GM23338 (cell line): ENCODE measurements around the gene ATXN7L2. TPM values are rescaled to one million over a fixed set of nuclear protein-coding genes. Genes with fewer than 3 reads are reported as not detected.

Experiments
- ATAC-seq: fragments of 200-7000 bp; cut with Tn5 transposase; 3 replicates; pipeline ENCODE4 v1.9.1; 2020
- DNase-seq: peaks from one replicate; pipeline ENCODE4 v3.0.0-alpha.2; 2015; ENCODE audit warnings: low spot score
- H2AFZ ChIP-seq: fragments of 200-600 bp; sonication (generic); 2 replicates; pipeline ENCODE4 v1.8.0; 2016; ENCODE audit warnings: antibody characterized with exemption, mild to moderate bottlenecking, moderate library complexity
- H3F3A ChIP-seq: fragments of 200-600 bp; sonication (generic); replicated peaks from 2 replicates; pipeline ENCODE4 v1.8.0; 2017; ENCODE audit warnings: antibody characterized with exemption, mixed run types, low read depth
- H3K27ac ChIP-seq: fragments of 200-600 bp; sonication (generic); 2 replicates; pipeline ENCODE4 v1.6.1; 2016; ENCODE audit warnings: low read depth
- H3K27me3 ChIP-seq: fragments of 200-600 bp; sonication (generic); 2 replicates; pipeline ENCODE4 v1.8.0; 2016; ENCODE audit warnings: mild to moderate bottlenecking, mixed run types, moderate library complexity; ENCODE audit not compliant: insufficient read depth
- H3K36me3 ChIP-seq: fragments of 200-600 bp; sonication (generic); 2 replicates; pipeline ENCODE4 v1.8.0; 2016; ENCODE audit warnings: mild to moderate bottlenecking; ENCODE audit not compliant: insufficient read depth
- H3K4me1 ChIP-seq: fragments of 200-600 bp; sonication (generic); 2 replicates; pipeline ENCODE4 v1.8.0; 2016; ENCODE audit warnings: mild to moderate bottlenecking, moderate library complexity; ENCODE audit not compliant: insufficient read depth
- H3K4me2 ChIP-seq: fragments of 200-600 bp; sonication (generic); 2 replicates; pipeline ENCODE4 v1.7.1; 2017; ENCODE audit warnings: mixed run types
- H3K4me3 ChIP-seq: fragments of 200-600 bp; sonication (generic); 2 replicates; pipeline ENCODE4 v1.6.1; 2016; ENCODE audit warnings: mixed run types
- H3K79me2 ChIP-seq: fragments of 200-600 bp; sonication (generic); replicated peaks from 2 replicates; pipeline ENCODE4 v1.8.0; 2017; ENCODE audit warnings: mild to moderate bottlenecking; ENCODE audit not compliant: insufficient read depth
- H3K9me2 ChIP-seq: fragments of 200-600 bp; sonication (generic); 2 replicates; pipeline ENCODE4 v1.8.0; 2017; ENCODE audit not compliant: insufficient read depth
- H4K20me1 ChIP-seq: fragments of 200-600 bp; sonication (generic); replicated peaks from 2 replicates; pipeline ENCODE4 v1.8.0; 2017; ENCODE audit warnings: mild to moderate bottlenecking; ENCODE audit not compliant: insufficient read depth
- H3K27ac Mint-ChIP-seq: 2 replicates; pipeline ENCODE4 v1.8.0; 2020; ENCODE audit warnings: inconsistent platforms, mild to moderate bottlenecking, moderate library complexity, mixed read lengths
- H3K27me3 Mint-ChIP-seq: 3 replicates; pipeline ENCODE4 v1.8.0; 2022; ENCODE audit warnings: low read depth, mild to moderate bottlenecking, moderate library complexity, mixed read lengths, inconsistent platforms; ENCODE audit not compliant: insufficient read depth, poor library complexity
- H3K36me3 Mint-ChIP-seq: 3 replicates; pipeline ENCODE4 v1.8.0; 2021; ENCODE audit warnings: low read depth, mild to moderate bottlenecking, inconsistent platforms, moderate library complexity, mixed read lengths
- H3K4me1 Mint-ChIP-seq: 3 replicates; pipeline ENCODE4 v1.8.0; 2020; ENCODE audit warnings: mild to moderate bottlenecking, inconsistent platforms, mixed read lengths
- H3K4me3 Mint-ChIP-seq: 3 replicates; pipeline ENCODE4 v1.8.0; 2021; ENCODE audit warnings: moderate library complexity, mild to moderate bottlenecking, inconsistent platforms, mixed read lengths
- H3K9me3 Mint-ChIP-seq: 3 replicates; pipeline ENCODE4 v1.8.0; 2020; ENCODE audit warnings: moderate library complexity, mild to moderate bottlenecking, inconsistent platforms, mixed read lengths
- EZH2 ChIP-seq: fragments of 200-600 bp; sonication (generic); IDR thresholded peaks from one replicate; pipeline ENCODE4 v1.8.0; 2017; ENCODE audit warnings: antibody characterized with exemption, mild to moderate bottlenecking, low read depth; ENCODE audit not compliant: unreplicated experiment
- EZH2phosphoT487 ChIP-seq: fragments of 200-600 bp; sonication (generic); IDR thresholded peaks from one replicate; pipeline ENCODE4 v1.8.1; 2018; ENCODE audit warnings: antibody characterized with exemption; ENCODE audit not compliant: unreplicated experiment
- JUNB ChIP-seq: IDR thresholded peaks from one replicate; pipeline ENCODE4 v1.6.1; 2016; ENCODE audit warnings: antibody characterized with exemption; ENCODE audit not compliant: unreplicated experiment
- NANOG ChIP-seq: IDR thresholded peaks from 2 replicates; pipeline ENCODE4 v1.6.1; 2016; ENCODE audit warnings: antibody characterized with exemption, borderline replicate concordance
- POLR2AphosphoS5 ChIP-seq: IDR thresholded peaks from 2 replicates; pipeline ENCODE4 v1.6.1; 2016; ENCODE audit warnings: antibody characterized with exemption, low read depth
- STAT1 ChIP-seq: IDR thresholded peaks from one replicate; pipeline ENCODE4 v1.6.1; 2016; ENCODE audit warnings: antibody characterized with exemption; ENCODE audit not compliant: unreplicated experiment
- ZNF114 ChIP-seq: fragments of 250-450 bp; sonication (Bioruptor Pico); IDR thresholded peaks from 2 replicates; pipeline ENCODE4 v1.5.0; 2020; ENCODE audit warnings: mild to moderate bottlenecking, moderate library complexity
- ZNF331 ChIP-seq: fragments of 250-450 bp; sonication (Bioruptor Pico); IDR thresholded peaks from 2 replicates; pipeline ENCODE4 v1.5.0; 2020; ENCODE audit warnings: low read depth, mild to moderate bottlenecking, moderate library complexity
- polyA plus RNA-seq: library from polyadenylated mRNA; unstranded; fragments of >200 nt; fragmentation: Nextera tagmentation; extraction: Ambion mirVana; gene quantifications from 2 replicates; pipeline ENCODE4 v1.2.1, GENCODE V29; 2016
- total RNA-seq: library from RNA; depleted of rRNA; stranded (reverse); fragments of >200 nt; shearing (Covaris generic); gene quantifications from 2 replicates; pipeline ENCODE4 v1.2.3, GENCODE V29; 2014
- TF ChIP-seq, protein P1 (sequence below): IDR thresholded peaks from one replicate; pipeline ENCODE4 v1.6.1; 2018; ENCODE audit warnings: antibody characterized with exemption; ENCODE audit not compliant: unreplicated experiment
- TF ChIP-seq, protein P2 (sequence below), 2 experiments: fragments of 200-600 bp in 1 of 2; sonication (generic) in 1 of 2; conservative IDR thresholded peaks; 2 replicates each; pipeline versions ENCODE4 v1.5.1 to v1.6.1; 2016 to 2017; ENCODE audit warnings: antibody characterized with exemption in 2 of 2, low read depth in 2 of 2, mild to moderate bottlenecking in 2 of 2, moderate library complexity in 1 of 2
- TF ChIP-seq, protein P3 (sequence below): IDR thresholded peaks from 2 replicates; pipeline ENCODE4 v1.6.1; 2016; ENCODE audit warnings: antibody characterized with exemption

Gene ATXN7L2
- total and polyA plus RNA-seq, 2 experiments from 2014 or later: 8.0 to 9.9 TPM

DNA sequence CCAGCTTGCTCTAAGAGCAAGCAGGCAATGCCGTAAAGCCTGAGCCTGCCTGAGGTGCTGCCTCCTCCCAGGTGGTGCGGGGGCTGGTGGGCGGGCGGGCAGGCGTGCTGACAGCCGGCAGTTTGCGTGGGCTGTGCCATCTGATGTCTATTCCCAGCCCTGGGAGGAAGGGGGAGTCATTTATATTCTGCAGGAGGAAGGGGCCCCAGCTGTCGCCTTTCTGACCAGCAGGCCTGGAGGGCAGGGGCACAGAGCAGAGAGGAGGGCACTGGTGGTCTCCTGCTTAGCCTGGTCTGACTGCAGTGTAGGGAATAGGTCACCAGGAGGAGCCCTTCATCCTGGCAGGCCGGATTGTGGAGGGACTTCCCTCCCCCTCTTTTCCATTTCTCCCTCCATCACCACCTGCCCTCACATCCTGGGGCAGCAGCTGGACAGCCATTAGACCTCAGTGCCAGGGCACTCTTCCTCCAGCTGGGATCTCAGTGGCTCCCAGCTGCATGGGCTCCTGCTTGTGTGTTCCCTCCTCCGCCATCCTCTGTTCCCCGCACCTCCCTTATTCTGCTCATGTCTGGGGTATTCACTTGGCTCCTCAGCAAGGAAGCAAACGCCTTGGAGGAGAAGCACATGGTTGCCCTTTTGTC is 14.6 kb downstream of the ATXN7L2 start:
- TF ChIP-seq, protein P1, sequence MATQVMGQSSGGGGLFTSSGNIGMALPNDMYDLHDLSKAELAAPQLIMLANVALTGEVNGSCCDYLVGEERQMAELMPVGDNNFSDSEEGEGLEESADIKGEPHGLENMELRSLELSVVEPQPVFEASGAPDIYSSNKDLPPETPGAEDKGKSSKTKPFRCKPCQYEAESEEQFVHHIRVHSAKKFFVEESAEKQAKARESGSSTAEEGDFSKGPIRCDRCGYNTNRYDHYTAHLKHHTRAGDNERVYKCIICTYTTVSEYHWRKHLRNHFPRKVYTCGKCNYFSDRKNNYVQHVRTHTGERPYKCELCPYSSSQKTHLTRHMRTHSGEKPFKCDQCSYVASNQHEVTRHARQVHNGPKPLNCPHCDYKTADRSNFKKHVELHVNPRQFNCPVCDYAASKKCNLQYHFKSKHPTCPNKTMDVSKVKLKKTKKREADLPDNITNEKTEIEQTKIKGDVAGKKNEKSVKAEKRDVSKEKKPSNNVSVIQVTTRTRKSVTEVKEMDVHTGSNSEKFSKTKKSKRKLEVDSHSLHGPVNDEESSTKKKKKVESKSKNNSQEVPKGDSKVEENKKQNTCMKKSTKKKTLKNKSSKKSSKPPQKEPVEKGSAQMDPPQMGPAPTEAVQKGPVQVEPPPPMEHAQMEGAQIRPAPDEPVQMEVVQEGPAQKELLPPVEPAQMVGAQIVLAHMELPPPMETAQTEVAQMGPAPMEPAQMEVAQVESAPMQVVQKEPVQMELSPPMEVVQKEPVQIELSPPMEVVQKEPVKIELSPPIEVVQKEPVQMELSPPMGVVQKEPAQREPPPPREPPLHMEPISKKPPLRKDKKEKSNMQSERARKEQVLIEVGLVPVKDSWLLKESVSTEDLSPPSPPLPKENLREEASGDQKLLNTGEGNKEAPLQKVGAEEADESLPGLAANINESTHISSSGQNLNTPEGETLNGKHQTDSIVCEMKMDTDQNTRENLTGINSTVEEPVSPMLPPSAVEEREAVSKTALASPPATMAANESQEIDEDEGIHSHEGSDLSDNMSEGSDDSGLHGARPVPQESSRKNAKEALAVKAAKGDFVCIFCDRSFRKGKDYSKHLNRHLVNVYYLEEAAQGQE: no peak
- TF ChIP-seq, protein P2, sequence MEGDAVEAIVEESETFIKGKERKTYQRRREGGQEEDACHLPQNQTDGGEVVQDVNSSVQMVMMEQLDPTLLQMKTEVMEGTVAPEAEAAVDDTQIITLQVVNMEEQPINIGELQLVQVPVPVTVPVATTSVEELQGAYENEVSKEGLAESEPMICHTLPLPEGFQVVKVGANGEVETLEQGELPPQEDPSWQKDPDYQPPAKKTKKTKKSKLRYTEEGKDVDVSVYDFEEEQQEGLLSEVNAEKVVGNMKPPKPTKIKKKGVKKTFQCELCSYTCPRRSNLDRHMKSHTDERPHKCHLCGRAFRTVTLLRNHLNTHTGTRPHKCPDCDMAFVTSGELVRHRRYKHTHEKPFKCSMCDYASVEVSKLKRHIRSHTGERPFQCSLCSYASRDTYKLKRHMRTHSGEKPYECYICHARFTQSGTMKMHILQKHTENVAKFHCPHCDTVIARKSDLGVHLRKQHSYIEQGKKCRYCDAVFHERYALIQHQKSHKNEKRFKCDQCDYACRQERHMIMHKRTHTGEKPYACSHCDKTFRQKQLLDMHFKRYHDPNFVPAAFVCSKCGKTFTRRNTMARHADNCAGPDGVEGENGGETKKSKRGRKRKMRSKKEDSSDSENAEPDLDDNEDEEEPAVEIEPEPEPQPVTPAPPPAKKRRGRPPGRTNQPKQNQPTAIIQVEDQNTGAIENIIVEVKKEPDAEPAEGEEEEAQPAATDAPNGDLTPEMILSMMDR (conservative IDR thresholded peaks at IDR 0.05; ENCODE audit: low read depth in 2 of 2): peak; percentile 58 to 90
- H3K36me3 Mint-ChIP-seq: peaks cover 11% of the 10 kb centered on the region
- ATAC-seq: peak; percentile 57
- H3K4me3 Mint-ChIP-seq: no peak overlapping the region; the same call in 2 of the 3 replicates
- peaks cover 19% of the 10 kb centered on the region for H3K27me3 Mint-ChIP-seq
- Histone ChIP-seq H3K4me1 (peaks cover 16% of the 10 kb centered on the region), H3K9me2 (no peaks in the 10 kb centered on the region), H3K4me2 (peak overlapping the region; percentile 55; the same call in 1 of the 2 replicates), H2AFZ (no peak overlapping the region; the same call in 1 of the 2 replicates), H3K4me3 (no peak overlapping the region), H4K20me1 (no peaks in the 10 kb centered on the region), H3K79me2 (no peaks in the 10 kb centered on the region), H3K27ac (no peak overlapping the region), H3K27me3 (no peaks in the 10 kb centered on the region), H3K36me3 (no peaks in the 10 kb centered on the region), H3F3A (no peaks in the 10 kb centered on the region; the same call in 1 of the 2 replicates)
- H3K27ac Mint-ChIP-seq: peak overlapping the region; percentile 68; the same call in 1 of the 2 replicates
- H3K9me3 Mint-ChIP-seq: no peaks in the 10 kb centered on the region
- peaks cover 28% of the 10 kb centered on the region for H3K4me1 Mint-ChIP-seq
- DNase-seq: peak; percentile 84

DNA sequence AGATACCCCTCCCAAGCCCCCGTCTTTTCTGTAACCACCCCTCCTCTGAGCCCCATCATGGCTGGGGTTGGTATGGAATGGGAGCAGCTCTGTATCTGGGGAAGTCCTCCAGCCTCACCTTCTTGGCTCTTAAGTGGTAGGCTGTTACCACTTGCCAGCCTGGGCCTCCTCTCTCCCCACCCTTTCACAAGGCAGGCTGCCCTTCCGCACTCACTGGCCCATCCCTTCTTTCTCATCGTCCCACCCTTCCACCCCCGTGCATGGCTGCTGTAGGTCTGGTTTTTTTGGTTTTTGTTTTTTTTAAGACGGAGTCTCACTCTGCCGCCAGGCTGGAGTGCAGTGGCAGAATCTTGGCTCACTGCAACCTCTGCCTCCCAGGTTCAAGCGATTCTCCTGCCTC is 15.4 kb downstream of the ATXN7L2 start:
- H2AFZ ChIP-seq: no peak overlapping the region
- no peaks in the 10 kb centered on the region for H3F3A ChIP-seq
- Mint-ChIP-seq H3K27ac (peak overlapping the region; percentile 40), H3K4me3 (no peak overlapping the region), H3K27me3 (peaks cover 17% of the 10 kb centered on the region), H3K36me3 (peaks cover 11% of the 10 kb centered on the region), H3K9me3 (no peaks in the 10 kb centered on the region), H3K4me1 (peaks cover 28% of the 10 kb centered on the region)
- no peaks in the 10 kb centered on the region for H4K20me1 ChIP-seq
- ATAC-seq: no peak
- no peaks in the 10 kb centered on the region for H3K79me2 ChIP-seq
- no peak overlapping the region for H3K4me3 ChIP-seq
- H3K4me1 ChIP-seq: peaks cover 16% of the 10 kb centered on the region
- H3K27ac ChIP-seq: no peak overlapping the region
- H3K27me3 ChIP-seq: no peaks in the 10 kb centered on the region
- no peaks in the 10 kb centered on the region for H3K9me2 ChIP-seq
- no peak for DNase-seq
- no peak overlapping the region for H3K4me2 ChIP-seq
- H3K36me3 ChIP-seq: no peaks in the 10 kb centered on the region
- no peak for TF ChIP-seq JUNB
- no peak for TF ChIP-seq POLR2AphosphoS5
- TF ChIP-seq, protein P3, sequence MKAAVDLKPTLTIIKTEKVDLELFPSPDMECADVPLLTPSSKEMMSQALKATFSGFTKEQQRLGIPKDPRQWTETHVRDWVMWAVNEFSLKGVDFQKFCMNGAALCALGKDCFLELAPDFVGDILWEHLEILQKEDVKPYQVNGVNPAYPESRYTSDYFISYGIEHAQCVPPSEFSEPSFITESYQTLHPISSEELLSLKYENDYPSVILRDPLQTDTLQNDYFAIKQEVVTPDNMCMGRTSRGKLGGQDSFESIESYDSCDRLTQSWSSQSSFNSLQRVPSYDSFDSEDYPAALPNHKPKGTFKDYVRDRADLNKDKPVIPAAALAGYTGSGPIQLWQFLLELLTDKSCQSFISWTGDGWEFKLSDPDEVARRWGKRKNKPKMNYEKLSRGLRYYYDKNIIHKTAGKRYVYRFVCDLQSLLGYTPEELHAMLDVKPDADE: no peak
- no peak for TF ChIP-seq EZH2
- no peak for TF ChIP-seq STAT1
- no peak for TF ChIP-seq EZH2phosphoT487
- TF ChIP-seq, protein P1: no peak
- no peak for TF ChIP-seq ZNF114 (CRISPR knock-in tag)
- no peak for TF ChIP-seq ZNF331 (CRISPR knock-in tag)
- no peak for TF ChIP-seq NANOG
- TF ChIP-seq, protein P2 (conservative IDR thresholded peaks at IDR 0.05; ENCODE audit: low read depth in 2 of 2): no peak
